NCI-H774 (cell line): ENCODE results near the gene KREMEN2.

Source experiments
- DNase-seq: peaks from one replicate; lab custom pipeline; 2025; lab: John Stamatoyannopoulos, UW

Gene KREMEN2

DNA sequence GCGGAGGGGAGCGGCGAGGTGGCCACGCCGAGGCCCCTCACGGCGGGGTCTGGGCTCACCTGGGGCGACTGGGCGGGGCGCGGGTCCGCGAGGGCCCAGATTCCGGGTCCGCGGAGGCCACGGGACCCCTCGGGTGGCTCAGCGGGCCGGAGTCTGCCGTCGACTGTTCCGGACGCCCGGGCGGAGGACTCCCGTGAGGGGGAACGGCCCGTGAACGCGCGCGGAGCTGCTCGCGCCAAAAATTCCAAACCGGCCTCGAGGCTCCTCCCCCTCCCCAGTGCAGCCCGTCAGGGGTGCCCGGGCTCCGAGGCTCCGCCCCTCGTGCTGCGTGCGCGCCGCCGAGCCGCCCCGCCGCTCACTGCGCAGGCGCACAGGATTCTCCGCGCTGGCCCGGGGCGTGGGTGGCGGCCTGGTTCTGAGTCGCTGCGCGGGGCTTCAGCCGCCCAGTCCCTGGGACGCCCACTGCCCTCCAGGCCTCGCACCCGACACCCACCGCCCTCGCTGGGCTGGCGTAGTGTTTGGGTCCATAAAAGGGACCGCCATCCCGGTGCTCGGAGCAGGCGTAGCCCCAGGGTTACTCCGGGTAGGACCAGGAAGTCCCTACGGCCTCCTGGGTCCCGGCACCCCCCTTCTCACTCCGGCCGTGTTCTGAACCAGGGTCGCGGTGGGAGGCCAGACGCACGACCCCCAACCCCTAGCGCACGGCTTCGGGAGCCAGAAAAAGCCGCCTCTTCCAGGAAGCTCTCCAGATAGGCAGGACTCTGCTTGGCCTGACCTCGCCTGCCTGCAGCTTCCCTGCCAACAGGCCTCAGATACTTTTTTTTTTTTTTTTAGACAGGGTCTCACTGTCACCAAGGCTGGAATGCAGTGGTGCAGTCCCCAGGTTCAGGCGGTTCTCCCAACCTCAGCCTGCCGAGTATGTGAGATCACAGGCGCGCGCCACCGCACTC, 16.4 kb downstream of the KREMEN2 start, which contains the start of gene PKMYT1:
Gene PKMYT1 (minus strand): TSS at position 220 of the 950 bp plus-strand sequence. CDS start 789 bp downstream, outside the sequence.
- DNase-seq = peak; percentile 59

DNA sequence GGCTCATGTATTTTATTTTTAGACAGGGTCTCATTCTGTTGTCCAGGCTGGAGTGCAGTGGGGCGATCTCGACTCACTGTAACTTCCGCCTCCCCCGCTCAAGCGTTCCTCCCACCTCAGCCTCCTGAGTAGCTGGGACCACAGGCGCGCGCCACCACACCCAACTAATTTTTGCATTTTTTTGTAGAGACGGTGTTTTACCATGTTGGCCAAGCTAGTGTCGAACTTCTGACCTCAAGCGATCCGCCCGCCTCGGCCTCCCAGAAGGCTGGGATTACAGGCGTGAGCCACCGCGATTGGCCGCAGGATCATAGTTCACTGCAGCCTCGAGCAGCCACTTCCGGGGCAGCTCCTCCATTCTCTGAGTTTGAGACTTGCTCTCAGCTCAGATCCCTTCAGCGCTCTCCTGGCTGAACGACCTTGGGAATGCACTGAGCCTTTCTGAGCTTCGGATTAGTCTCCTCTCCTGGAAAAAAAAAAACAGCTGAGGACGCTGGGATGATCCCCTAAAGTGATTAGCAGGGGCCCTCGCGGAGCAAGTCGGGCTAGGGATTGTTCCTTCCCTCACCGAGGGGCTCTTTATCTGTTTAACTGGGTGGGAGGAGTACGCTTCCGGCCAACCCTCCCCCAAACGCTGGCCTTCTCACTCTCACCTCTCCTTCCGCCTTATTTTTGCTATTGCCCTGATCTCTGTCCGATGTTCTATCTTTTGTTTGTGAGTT, 17.3 kb downstream of the KREMEN2 start:
- no peak for DNase-seq

GRCh38 chr16:2981899-2982250, 17.8 kb downstream of the KREMEN2 start:
- DNase-seq = no peak

DNA sequence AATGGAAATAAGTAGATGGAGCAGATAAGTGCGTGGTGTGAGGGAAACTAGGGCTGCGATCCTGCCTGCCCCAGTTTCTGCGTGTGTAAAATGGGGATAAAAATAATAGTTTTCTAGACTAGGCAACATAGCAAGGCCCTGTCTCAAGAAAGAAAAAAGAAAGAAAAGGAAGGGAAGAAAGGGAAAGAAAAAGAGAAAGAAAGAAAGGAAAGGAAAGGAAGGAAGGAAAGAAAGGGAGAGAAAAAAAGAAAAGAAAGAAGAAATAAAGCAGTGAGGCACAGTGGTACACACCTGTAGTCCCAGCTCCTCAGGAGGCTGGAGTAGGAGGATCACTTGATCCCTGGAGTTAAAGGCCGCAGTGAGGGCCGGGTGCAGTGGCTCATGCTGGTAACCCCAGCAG, 18.3 kb downstream of the KREMEN2 start:
- DNase-seq = no peak

DNA sequence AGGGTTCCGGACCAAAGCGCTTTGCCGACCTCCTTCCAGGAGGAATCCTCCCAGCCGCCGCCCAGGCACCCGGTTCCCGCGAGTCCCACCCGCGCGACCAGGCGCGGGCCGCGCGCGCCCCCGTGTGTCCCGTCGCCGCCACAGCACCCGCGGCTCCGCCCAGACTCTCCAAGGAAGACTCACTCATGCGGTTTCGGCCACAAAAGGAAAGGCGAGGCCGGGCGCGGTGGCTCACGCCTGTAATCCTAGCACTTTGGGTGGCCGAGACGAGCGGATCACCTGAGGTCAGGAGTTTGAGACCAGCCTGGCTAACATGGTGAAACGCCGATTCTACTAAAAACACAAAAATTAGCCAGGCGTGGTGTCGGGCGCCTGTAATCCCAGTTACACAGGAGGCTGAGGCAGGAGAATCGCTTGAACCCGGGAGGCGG, 19.6 kb downstream of the KREMEN2 start:
- peak; percentile 49 for DNase-seq

DNA sequence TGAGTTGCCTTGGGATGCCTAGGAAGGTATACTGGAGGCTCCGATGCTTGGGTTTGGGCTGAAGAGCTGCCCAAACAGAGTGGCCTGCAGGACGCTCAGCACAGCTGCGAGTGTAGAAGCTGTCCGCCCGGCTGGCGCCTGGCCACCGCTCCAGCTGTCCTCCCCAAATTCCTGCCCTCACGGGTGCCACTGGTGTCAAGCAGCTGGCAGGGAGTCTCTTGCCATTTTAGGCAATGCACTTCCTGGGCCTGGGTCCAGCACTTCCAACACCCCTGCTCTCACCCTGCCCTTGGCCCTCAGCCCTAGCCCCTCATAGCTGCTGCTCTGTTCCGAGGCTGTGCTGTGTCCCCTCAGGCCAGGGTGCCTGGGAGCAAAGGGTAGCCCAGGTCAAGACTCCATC, 21.4 kb downstream of the KREMEN2 start:
- DNase-seq = no peak

- no peak for DNase-seq
Measured at GRCh38 chr16:2985893-2986355, 21.8 kb downstream of the KREMEN2 start.

DNA sequence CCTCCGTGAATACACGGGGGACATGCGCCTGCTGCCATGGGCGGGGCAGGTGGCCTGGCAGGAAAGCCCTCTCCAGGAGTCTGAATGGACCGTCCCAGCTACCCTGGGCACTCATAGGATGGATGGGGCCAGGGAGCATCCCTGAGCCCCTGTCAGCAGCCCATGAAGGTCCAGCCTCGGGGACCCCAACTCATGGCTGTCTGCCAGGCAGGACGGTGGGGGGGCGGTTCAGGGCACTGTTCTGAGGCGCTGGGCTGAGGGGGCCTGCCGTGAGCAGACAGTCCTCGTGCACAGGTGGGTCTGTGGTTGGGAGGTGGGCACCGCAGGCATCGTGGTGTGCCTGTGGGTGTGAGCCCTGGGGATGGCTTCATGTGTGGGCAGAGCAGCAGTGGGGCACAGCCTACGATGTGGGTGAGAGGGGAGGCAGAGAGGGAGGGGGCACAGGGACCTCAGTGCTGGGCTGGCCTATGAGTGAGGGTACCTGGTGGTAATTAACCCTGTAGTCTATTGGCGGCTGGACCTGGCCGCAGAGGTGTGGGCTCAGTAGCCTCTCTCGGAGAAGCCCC, 22.6 kb downstream of the KREMEN2 start:
- DNase-seq = no peak

DNA sequence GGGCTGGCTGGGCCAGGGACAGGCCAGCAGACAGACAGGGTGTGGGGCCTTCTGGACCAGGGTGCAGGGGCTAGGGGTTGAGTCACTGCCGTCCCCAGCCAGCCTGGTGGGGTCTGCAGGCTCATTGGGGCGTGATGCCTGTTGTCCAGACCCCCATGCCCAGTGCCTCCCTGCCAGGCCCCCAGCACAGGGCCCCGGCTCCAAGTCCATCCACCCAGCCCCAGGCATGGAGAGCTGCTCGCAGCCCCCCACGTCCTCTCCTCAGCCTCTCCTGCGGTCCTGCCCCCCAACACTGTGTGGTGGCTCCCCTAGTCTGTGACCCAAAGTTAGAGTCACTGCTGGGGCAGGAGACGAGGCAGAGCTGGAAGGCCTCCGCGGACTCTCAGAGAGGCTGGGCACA, 23.2 kb downstream of the KREMEN2 start:
- DNase-seq = no peak

DNA sequence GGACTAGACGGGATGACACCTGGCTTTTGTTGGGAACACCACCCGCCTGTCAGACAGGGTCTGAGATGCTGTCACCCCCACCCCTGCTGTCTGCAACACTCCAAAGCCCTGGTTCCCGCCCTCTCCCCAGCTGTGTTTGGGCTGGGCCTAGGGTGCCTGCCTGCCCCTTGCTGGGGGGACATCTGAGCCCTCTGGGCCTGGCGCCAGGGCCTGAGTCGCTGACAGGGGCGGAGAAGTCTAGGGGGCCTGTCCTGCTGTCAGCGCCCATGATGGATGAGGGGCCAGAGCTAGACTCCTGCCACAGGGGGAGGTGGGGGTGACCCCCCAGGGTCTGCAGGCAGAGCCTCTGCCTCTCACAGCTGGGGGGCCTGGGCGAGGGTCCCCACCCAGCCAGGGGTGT, 23.8 kb downstream of the KREMEN2 start:
- no peak for DNase-seq

- DNase-seq = no peak
Measured at GRCh38 chr16:2988590-2989099, 24.6 kb downstream of the KREMEN2 start.

- no peak for DNase-seq
Measured at GRCh38 chr16:2990891-2991290, 26.8 kb downstream of the KREMEN2 start.

GRCh38 chr16:2991566-2992261, 27.6 kb downstream of the KREMEN2 start:
- no peak for DNase-seq

DNA sequence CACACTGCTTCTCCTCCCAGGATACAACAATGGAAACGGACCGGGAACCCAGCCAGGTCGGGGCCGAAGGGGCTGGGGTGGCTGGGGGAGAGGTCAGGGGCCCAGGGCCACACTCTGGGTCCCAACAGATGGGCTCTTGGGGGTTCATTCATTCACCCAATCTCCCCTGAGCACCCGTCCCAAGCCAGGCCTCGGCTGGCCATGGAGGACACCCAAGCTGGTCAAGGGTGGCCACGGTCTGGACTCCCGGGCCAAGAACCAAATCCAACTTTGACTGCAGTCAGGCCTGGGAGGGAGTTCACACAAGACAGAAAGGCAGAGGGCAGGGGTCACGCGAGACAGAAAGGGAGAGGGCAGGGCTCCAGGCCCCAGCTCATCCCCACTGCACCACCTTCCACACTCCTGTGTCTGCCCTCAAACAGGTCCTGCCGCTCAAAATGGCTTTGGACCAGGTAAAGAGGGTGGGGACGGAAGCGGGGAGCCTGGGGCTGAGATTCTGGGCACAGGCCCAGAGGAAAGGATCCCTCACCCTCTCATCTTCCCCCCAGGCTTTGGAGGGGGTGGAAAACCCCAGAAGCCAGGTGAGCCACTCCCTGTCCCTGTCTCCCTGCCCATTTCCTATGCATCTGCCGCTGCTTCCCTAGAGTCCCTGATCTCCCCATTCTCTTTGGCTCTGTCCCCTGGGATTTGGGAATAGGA, 28.5 kb downstream of the KREMEN2 start:
- no peak for DNase-seq

DNA sequence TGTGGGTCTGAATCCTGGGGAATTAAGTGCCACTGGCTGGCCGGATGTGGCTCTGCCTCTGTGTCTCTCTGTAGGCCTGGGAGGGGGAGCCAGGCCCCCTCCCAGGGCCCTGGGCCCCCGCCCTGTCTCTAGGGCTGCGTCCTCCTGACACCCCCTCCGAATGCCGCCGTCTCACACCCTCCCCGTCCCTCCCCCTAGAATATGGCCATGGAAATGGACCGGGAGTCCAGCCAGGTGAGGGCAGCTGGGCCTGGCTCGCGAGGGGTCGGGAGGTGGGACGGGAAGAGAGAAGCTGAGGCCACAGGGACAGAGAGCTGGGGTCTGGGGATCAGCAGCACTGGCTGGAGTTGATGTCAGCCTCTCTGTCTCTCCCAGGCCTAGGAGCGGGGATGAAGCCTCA, 32.2 kb downstream of the KREMEN2 start:
- no peak for DNase-seq

DNA sequence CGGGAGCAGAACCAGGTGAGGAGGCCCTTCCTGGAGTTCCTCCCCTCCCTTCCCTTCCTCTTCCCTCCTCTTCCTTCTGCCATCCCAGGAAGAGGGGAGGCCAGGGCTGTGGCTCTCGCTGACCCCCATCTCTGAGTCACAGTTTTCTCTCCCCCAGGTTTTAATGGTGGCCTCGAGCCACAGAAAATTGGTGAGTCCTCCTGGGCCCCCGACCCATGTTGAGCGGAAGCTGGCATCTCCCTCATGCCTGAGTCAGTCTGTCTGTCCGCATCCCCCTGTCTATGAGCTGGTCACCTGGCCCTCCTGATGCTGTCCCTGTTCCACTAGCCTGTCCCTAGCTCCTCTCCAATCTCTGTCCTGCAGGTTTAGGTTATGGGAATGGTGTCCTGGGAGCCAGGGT, 35.9 kb downstream of the KREMEN2 start:
- no peak for DNase-seq

- DNase-seq = no peak
Measured at GRCh38 chr16:3000540-3000939, 36.5 kb downstream of the KREMEN2 start.

GRCh38 chr16:3001316-3001715, 37.2 kb downstream of the KREMEN2 start:
- no peak for DNase-seq

GRCh38 chr16:3003582-3004270, 39.7 kb downstream of the KREMEN2 start:
- peak; percentile 92 for DNase-seq

- no peak for DNase-seq
Measured at GRCh38 chr16:3004319-3004718, 40.2 kb downstream of the KREMEN2 start.
